Measurements from ENCODE around the gene WDFY2.

DNA sequence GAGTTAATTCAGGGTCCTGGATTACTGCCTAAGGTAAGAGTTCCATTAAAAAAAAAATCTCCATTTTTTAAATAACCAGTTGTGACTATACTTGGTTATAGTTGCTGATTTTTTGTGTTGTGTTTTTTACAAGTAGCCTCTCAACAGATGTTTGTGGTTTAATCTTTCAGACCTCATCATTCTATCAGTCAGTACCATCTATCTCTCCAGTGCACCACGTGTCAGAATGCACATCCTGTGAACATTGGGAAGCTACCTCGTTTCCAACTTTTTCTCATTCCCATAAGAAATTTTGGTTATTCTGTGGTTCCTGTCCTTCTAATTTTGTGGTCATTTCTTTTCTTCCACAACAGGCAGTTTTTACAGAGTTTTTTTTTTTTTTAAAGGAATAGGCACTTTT is 39.2 kb downstream of the WDFY2 start:
- TF ChIP-seq, protein P1, sequence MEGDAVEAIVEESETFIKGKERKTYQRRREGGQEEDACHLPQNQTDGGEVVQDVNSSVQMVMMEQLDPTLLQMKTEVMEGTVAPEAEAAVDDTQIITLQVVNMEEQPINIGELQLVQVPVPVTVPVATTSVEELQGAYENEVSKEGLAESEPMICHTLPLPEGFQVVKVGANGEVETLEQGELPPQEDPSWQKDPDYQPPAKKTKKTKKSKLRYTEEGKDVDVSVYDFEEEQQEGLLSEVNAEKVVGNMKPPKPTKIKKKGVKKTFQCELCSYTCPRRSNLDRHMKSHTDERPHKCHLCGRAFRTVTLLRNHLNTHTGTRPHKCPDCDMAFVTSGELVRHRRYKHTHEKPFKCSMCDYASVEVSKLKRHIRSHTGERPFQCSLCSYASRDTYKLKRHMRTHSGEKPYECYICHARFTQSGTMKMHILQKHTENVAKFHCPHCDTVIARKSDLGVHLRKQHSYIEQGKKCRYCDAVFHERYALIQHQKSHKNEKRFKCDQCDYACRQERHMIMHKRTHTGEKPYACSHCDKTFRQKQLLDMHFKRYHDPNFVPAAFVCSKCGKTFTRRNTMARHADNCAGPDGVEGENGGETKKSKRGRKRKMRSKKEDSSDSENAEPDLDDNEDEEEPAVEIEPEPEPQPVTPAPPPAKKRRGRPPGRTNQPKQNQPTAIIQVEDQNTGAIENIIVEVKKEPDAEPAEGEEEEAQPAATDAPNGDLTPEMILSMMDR (IDR thresholded peaks at IDR 0.05), result no peak
- TF ChIP-seq POLR2A (IDR thresholded peaks at IDR 0.05), result no peak
